GM10847 (cell line): ENCODE data around the gene COG1.

Source experiments
- POLR2A ChIP-seq: IDR thresholded peaks from 2 replicates; pipeline ENCODE4 v1.6.1; 2011; ENCODE audit not compliant: insufficient read length; ENCODE audit errors: extremely low read depth

Gene COG1

DNA sequence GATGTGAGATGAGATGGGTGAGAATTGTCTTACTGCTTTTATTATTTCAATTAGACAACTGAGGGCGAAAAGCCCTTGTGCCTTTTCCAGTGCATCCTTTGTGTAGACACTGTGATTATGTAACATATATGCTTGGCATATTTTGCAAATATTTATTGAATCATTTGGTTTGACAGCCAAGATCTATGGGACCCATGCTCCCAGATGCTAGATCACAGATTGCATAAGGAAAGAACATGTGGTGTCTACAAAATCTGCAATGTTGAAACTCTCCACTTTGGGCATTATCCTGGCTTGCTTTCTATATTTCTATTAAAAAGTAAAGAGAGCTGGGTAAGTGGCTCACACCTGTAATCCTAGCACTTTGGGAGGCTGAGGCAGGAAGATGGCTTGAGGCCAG, 4.8 kb upstream of the COG1 start:
- TF ChIP-seq POLR2A, result no peak

DNA sequence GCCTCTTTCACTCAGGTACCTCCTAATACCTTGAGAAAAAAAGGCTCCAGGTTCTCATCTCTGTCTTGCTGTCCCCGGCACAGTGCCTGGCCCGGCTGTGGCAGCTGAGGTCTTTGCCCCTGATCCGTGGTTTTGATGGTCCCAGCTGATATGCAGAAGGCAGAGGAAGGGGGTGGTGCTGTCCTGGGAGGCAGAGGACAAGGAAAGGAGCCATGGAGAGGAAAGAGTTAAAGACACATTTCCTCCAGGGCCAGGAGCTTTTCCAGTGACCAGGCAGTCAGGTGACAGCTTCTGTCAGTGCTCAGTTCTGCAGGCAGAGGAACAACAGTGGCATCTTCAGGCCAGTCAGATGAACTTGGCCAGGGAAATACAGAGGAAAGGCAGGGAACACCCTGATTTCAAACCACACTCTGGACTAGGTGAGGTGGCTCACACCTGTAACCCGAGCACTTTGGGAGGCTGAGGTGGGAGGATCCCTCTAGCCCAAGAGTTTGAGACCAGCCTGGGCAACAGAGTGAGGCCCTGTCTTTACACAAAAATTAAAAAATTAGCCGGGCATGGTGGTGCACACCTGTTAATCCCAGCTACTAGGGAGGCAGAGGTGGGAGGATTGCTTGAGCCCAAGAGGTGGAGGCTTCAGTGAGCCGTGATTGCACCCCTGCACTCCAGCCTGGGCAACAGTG, 3.3 kb upstream of the COG1 start:
- no peak for TF ChIP-seq POLR2A

GRCh38 chr17:73191443-73192205, 1.2 kb upstream of the COG1 start:
- no peak for TF ChIP-seq POLR2A

GRCh38 chr17:73192206-73192893, 505 bp upstream of the COG1 start:
- peak; percentile 57 for TF ChIP-seq POLR2A

DNA sequence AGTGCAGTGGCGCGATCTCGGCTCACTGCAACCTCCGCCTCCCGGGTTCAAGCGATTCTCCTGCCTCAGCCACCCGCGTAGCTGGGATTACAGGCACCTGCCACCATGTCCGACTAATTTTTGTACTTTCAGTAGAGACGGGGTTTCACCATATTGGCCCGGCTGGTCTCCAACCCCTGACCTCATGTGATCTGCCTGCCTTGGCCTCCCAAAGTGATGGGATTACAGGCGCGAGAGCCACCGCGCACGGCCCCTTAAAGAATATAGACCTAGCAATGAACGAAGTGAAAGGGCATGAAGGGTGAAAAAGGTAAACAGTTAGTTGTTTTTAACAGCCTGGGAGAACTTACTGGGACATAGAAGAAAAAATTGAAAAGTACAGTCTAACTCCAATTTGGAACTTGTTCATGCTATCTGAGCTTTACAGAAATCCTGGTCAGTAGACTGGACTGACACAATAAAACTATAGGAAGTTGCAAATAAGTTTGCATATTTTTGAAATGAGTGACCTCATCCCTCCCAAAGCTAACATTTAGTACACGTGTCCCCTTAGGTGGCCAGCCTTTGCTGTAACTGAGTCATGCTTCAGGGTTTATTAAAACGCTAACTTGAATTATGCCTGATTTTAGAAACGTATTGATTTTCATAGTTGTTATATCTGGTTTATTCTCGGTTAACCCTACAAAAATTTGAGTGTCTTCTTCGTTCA, 1.8 kb downstream of the COG1 start:
- no peak for TF ChIP-seq POLR2A

- no peak for TF ChIP-seq POLR2A
These were observed 3.6 kb downstream of the COG1 start for GRCh38 chr17:73196500-73196899.

DNA sequence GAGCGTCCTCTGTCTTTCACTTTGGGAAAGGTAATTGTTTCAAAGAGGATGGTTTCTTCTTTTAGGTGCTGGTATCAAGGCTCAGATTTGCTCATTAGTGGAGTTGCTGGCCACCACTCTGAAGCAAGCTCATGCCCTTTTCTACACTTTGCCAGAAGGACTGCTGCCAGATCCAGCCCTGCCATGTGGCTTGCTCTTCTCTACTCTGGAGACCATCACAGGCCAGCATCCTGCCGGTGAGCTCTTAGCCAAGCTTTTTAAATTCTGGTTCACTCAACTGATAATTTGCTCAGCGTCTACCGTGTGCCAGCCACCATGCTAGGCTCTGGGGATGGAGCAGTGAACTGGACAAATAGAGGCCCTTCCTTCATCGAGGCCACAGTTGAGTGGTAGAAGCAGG, 4.3 kb downstream of the COG1 start:
- TF ChIP-seq POLR2A, result no peak

DNA sequence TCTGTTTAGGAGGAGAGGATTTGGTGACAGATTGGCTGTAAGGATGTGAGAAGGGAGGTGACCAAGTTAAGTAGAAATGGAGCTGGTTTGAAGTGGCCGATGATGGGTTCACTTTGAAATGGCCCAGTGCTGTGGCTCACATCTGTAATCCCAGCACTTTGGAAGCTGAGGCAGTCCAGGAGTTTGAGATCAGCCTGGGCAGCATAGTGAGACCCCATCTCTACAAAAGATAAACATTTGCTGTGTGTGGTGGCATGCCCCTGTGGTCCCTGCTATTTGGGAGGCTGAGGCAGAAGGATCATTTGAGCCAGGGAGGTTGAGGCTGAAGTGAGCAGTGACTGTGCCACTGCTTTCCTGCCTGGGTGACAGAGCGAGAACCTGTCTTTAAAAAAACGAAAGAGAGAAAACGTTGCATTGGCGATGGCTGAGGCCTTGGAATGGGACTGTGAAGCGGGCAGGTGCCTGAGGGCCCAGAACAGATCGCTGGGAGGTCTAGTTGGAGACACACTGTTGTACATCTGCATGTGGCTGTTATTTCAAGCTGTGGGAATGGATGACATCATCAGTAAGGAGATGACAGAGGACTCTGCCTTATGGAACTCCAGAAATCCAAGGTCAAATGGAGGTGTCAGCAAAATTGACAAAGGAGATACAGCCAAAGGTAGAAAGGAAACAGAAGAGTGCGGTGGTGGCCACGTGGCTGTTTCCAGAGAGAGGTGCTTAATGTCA, 5.5 kb downstream of the COG1 start:
- no peak for TF ChIP-seq POLR2A

DNA sequence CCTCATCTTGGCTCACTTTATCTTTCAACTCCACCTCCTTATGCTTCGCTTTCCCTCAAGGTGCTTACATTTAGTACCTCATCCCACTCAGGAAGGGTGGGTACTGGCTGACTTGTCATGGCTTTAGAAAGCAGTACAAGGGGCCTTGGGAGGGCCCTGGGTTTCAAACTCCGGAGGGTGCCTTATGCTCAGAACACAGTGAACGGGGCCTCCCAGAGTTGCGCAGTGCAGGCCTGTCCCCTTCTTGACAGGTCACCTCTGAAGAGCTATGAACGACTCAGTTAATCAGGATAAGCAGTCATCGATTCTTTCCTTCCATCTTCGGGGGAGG, 6.0 kb downstream of the COG1 start:
- TF ChIP-seq POLR2A, result no peak

DNA sequence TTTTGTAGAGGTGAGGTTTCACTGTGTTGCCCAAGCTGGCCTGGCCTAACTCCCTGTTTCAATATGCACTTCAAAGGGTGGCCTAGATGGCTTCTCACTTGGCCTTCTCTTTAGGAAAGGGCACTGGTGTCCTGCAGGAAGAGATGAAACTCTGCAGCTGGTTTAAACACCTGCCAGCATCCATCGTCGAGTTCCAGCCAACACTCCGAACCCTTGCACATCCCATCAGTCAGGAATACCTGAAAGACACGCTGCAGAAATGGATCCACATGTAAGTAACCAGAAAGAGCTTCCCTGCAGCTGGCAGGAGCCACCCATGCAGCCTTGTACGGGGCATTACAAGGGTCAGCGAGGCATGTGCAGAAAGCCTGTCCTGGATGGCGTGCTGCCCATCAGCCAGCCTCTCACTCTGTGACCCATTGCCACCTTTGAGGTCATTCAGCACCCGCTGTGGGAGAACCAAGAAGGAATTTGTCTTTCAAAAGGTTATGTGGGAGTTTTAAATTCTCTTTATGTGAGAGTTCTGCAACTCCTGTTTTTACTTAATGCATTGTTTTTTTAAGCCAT, 7.0 kb downstream of the COG1 start:
- TF ChIP-seq POLR2A, result no peak

GRCh38 chr17:73200476-73200875, 7.6 kb downstream of the COG1 start:
- TF ChIP-seq POLR2A, result no peak

DNA sequence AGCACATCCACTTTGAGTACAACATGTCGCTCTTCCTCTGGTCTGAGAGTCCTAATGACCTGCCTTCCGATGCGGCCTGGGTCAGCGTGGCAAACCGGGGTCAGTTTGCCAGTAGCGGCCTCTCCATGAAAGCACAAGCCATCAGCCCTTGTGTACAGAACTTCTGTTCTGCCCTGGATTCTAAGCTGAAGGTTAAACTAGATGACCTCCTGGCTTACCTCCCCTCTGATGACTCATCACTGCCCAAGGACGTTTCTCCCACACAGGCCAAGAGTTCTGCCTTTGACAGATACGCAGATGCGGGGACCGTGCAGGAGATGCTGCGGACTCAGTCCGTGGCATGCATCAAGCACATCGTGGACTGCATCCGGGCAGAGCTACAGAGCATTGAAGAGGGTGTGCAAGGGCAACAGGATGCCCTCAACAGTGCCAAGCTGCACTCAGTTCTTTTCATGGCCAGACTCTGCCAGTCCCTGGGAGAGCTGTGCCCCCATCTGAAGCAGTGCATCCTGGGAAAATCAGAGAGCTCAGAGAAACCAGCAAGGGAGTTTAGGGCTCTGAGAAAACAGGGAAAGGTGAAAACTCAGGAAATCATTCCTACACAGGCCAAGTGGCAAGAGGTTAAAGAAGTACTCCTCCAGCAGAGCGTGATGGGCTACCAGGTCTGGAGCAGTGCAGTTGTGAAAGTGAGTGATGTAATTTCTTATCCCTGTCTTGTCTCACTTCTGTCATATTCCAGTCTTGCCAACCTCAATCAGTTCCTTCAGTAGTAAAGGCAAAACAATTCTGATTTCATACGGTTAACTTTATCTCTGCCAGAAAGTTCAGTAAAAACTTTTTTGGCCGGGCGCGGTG, 8.6 kb downstream of the COG1 start:
- TF ChIP-seq POLR2A, result no peak

- no peak for TF ChIP-seq POLR2A
These were observed 10.4 kb downstream of the COG1 start for GRCh38 chr17:73203135-73203787.
